Hepatocyte (in vitro differentiated cells): ENCODE measurements around the gene MIER2. TPM values are rescaled to one million over a fixed set of nuclear protein-coding genes. Genes with fewer than 3 reads are reported as not detected.

Experiments
- DNase-seq: peaks from one replicate; pipeline ENCODE4 v3.0.0-alpha.2; 2016; ENCODE audit warnings: low spot score
- H2AFZ ChIP-seq: fragments of 200-600 bp; sonication (generic); 2 replicates; pipeline ENCODE4 v1.6.0; 2016; ENCODE audit warnings: antibody characterized with exemption, mild to moderate bottlenecking
- H3K27ac ChIP-seq: fragments of 200-600 bp; sonication (generic); 2 replicates; pipeline ENCODE4 v1.5.1; 2016; ENCODE audit warnings: mild to moderate bottlenecking
- H3K27me3 ChIP-seq: fragments of 200-600 bp; sonication (generic); 2 replicates; pipeline ENCODE4 v1.6.1; 2016
- H3K36me3 ChIP-seq: fragments of 200-600 bp; sonication (generic); replicated peaks from 2 replicates; pipeline ENCODE4 v1.5.1; 2016; ENCODE audit warnings: low read depth; ENCODE audit not compliant: insufficient read depth
- H3K4me1 ChIP-seq: fragments of 200-600 bp; sonication (generic); 2 replicates; pipeline ENCODE4 v1.5.1; 2016; ENCODE audit warnings: mild to moderate bottlenecking, moderate library complexity; ENCODE audit not compliant: insufficient read depth
- H3K4me2 ChIP-seq: fragments of 200-600 bp; sonication (generic); 2 replicates; pipeline ENCODE4 v1.6.0; 2016
- H3K4me3 ChIP-seq: fragments of 200-600 bp; sonication (generic); 2 replicates; pipeline ENCODE4 v1.5.1; 2016; ENCODE audit warnings: mild to moderate bottlenecking
- H3K79me2 ChIP-seq: fragments of 200-600 bp; sonication (generic); 2 replicates; pipeline ENCODE4 v1.6.0; 2017; ENCODE audit warnings: mild to moderate bottlenecking
- H3K9me2 ChIP-seq: fragments of 200-600 bp; sonication (generic); replicated peaks from 2 replicates; pipeline ENCODE4 v1.6.0; 2017; ENCODE audit warnings: mild to moderate bottlenecking; ENCODE audit not compliant: insufficient read depth
- H3K9me3 ChIP-seq: fragments of 200-600 bp; sonication (generic); 2 replicates; pipeline ENCODE4 v1.5.1; 2016; ENCODE audit warnings: low read depth, mild to moderate bottlenecking
- H4K20me1 ChIP-seq: fragments of 200-600 bp; sonication (generic); 2 replicates; pipeline ENCODE4 v1.6.0; 2016; ENCODE audit warnings: mild to moderate bottlenecking; ENCODE audit not compliant: insufficient read depth, poor library complexity, severe bottlenecking
- CTCF ChIP-seq: fragments of 200-600 bp; sonication (generic); IDR thresholded peaks from 2 replicates; pipeline ENCODE4 v1.5.1; 2016; ENCODE audit warnings: antibody characterized with exemption, mild to moderate bottlenecking; ENCODE audit not compliant: poor library complexity
- EZH2 ChIP-seq: fragments of 200-600 bp; sonication (generic); IDR thresholded peaks from 2 replicates; pipeline ENCODE4 v1.6.1; 2016; ENCODE audit warnings: antibody characterized with exemption, mild to moderate bottlenecking, borderline replicate concordance
- EZH2phosphoT487 ChIP-seq: fragments of 200-600 bp; sonication (generic); IDR thresholded peaks from one replicate; pipeline ENCODE4 v1.6.1; 2018; ENCODE audit warnings: antibody characterized with exemption, mild to moderate bottlenecking, low read depth, moderate library complexity; ENCODE audit not compliant: unreplicated experiment, severe bottlenecking
- WGBS: methylation state at CpG from one replicate; pipeline ENCODE4 v1.1.6; 2016; ENCODE audit warnings: low lambda C conversion rate; ENCODE audit errors: missing lambda C conversion rate; 5-methylcytosine and 5-hydroxymethylcytosine counted together
- polyA plus RNA-seq: library from polyadenylated mRNA; unstranded; fragments of >200 nt; fragmentation: Nextera tagmentation; extraction: Ambion mirVana; gene quantifications from 2 replicates; pipeline ENCODE4 v1.2.1, GENCODE V29; 2016
- total RNA-seq: library from RNA; depleted of rRNA; stranded (reverse); fragments of >200 nt; gene quantifications from 2 replicates; pipeline ENCODE4 v1.2.3, GENCODE V29; 2014

The MIER2 gene
- total and polyA plus RNA-seq, 2 experiments from 2014 or later, result 8.4 to 47.3 TPM

DNA sequence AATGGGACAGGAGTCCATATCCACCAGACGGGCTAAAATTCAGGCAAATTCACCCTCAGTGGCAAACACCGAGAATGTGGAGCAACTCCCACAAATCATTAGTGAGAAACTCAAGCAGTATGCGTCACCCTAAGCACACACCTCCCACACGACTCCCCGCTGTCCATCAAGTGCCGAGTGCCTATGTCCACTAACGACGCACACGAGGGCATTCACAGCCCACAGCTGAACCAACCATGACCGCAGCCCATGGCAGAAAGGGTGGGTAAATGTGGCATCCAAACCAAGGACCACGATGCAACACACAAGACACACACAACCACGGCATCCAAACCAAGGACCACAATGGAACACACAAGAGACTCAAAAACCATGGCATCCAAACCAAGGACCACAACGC is 22.0 kb downstream of the MIER2 start:
- no peak overlapping the region for H3K27ac ChIP-seq
- no peaks in the 10 kb centered on the region for H3K9me2 ChIP-seq
- no peak for TF ChIP-seq EZH2phosphoT487
- no peak for TF ChIP-seq CTCF
- TF ChIP-seq EZH2, result no peak
- H3K4me1 ChIP-seq, result no peaks in the 10 kb centered on the region
- H3K79me2 ChIP-seq, result peaks cover 19% of the 10 kb centered on the region
- H3K9me3 ChIP-seq, result no peaks in the 10 kb centered on the region
- no peak overlapping the region for H2AFZ ChIP-seq
- H3K27me3 ChIP-seq, result no peaks in the 10 kb centered on the region
- H4K20me1 ChIP-seq, result no peaks in the 10 kb centered on the region
- H3K4me2 ChIP-seq, result no peak overlapping the region
- no peak for DNase-seq
- peaks cover 4% of the 10 kb centered on the region for H3K36me3 ChIP-seq
- WGBS, result 97% methylated on average over 13 of the region's 13 CpGs
- no peak overlapping the region for H3K4me3 ChIP-seq

- H4K20me1 ChIP-seq, result peaks cover 3% of the 10 kb centered on the region
- H3K9me2 ChIP-seq, result no peaks in the 10 kb centered on the region
- no peak for TF ChIP-seq EZH2
- TF ChIP-seq EZH2phosphoT487, result no peak
- no peak for TF ChIP-seq CTCF
- H3K36me3 ChIP-seq, result no peaks in the 10 kb centered on the region
- no peak overlapping the region for H3K4me3 ChIP-seq
- H3K9me3 ChIP-seq, result no peaks in the 10 kb centered on the region
- H3K4me1 ChIP-seq, result no peaks in the 10 kb centered on the region
- whole genome bisulfite sequencing, result 97% methylated on average over 5 of the region's 5 CpGs
- H3K4me2 ChIP-seq, result no peak overlapping the region
- H3K79me2 ChIP-seq, result peaks cover 35% of the 10 kb centered on the region
- H2AFZ ChIP-seq, result no peak overlapping the region
- no peaks in the 10 kb centered on the region for H3K27me3 ChIP-seq
- DNase-seq, result no peak
- H3K27ac ChIP-seq, result no peak overlapping the region
These were observed 26.2 kb downstream of the MIER2 start for GRCh38 chr19:318509-318774.

DNA sequence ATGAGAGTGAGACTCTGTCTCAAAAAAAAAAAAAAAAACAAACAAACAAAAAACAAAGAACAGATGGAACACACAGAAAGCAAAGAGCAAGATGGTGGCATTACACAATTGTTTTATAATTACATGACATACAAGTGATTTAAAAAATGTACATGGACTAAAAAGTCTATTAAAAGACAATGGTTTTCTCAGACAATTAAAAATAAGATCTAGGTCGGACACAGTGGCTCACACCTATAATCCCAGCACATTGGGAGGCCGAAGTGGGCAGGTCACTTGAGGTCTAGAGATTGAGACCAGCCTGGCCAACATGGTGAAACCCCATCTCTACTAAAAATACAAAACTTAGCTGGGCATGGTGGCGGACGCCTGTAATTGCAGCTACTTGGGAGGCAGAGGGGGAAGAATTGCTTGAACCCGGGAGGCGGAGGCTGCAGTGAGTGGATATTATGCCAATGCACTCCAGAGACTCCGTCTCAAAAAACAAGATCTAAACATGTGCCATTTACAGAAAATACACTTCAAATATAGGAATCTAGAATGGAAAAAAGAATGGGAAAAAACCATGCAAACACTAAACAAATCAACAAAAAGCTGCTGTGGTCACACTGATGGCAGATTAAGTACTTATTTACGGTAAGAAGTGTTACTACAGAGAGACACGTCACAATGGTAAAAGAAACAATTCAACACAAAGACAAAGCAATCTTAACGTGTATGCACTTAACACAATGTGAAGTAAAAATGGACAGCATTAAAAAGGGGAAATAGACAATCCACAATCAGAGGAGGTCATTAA is 26.7 kb downstream of the MIER2 start:
- H3K4me3 ChIP-seq, result no peak overlapping the region
- H3K27ac ChIP-seq, result no peak overlapping the region
- no peak overlapping the region for H3K4me2 ChIP-seq
- no peaks in the 10 kb centered on the region for H3K4me1 ChIP-seq
- H3K9me2 ChIP-seq, result no peaks in the 10 kb centered on the region
- DNase-seq, result no peak
- H3K9me3 ChIP-seq, result no peaks in the 10 kb centered on the region
- H3K27me3 ChIP-seq, result no peaks in the 10 kb centered on the region
- H3K79me2 ChIP-seq, result peaks cover 35% of the 10 kb centered on the region
- 99% methylated on average over 10 of the region's 10 CpGs for WGBS
- H2AFZ ChIP-seq, result no peak overlapping the region
- no peak for TF ChIP-seq EZH2
- TF ChIP-seq CTCF, result no peak
- no peak for TF ChIP-seq EZH2phosphoT487
- H3K36me3 ChIP-seq, result no peaks in the 10 kb centered on the region
- peaks cover 3% of the 10 kb centered on the region for H4K20me1 ChIP-seq

DNA sequence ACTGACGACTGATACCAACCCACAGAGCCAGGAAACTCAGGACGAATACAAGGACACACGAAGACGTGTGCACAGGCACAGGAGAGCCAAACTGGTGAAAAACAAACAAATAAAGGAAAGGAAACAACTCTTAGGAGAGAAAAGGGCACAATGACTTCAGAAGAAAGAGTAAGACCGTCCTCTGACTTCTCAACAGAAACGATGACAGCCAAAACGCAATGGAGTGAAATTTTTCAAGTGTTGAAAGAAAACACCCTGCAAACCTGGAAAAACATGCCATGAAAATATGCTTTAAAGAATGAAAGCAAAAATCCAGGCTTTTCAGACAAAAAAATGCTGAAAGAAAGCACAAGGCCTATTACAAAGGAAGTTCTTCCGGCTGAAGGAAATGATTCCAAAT is 28.8 kb downstream of the MIER2 start:
- Histone ChIP-seq H2AFZ (no peak overlapping the region), H3K79me2 (peaks cover 35% of the 10 kb centered on the region), H3K9me3 (no peaks in the 10 kb centered on the region), H3K4me2 (no peak overlapping the region), H3K4me3 (no peak overlapping the region), H3K36me3 (no peaks in the 10 kb centered on the region), H4K20me1 (peaks cover 3% of the 10 kb centered on the region), H3K9me2 (no peaks in the 10 kb centered on the region), H3K4me1 (no peaks in the 10 kb centered on the region), H3K27me3 (no peaks in the 10 kb centered on the region), H3K27ac (no peak overlapping the region)
- TF ChIP-seq EZH2phosphoT487 (no peak), EZH2 (no peak), CTCF (no peak)
- 96% methylated on average over 8 of the region's 8 CpGs for WGBS
- no peak for DNase-seq
